Esophagus squamous epithelium (tissue), 4 donors: Measurements from ENCODE around the gene ALPK3.

Experiments used
- CTCF ChIP-seq, 6 experiments: fragments of 450-650 bp in 4 of 6; fragments of 200-600 bp in 2 of 6; sonication (generic) in 2 of 6; IDR thresholded peaks; one replicate each; pipeline ENCODE4 v1.5.1; 2016 to 2019; ENCODE audit warnings: antibody characterized with exemption in 6 of 6, mild to moderate bottlenecking in 4 of 6, moderate library complexity in 4 of 6
- POLR2A ChIP-seq, 4 donors: fragments of 450-650 bp; IDR thresholded peaks; one replicate each; pipeline ENCODE4 v1.6.1; 2017; ENCODE audit warnings: antibody characterized with exemption in 4 of 4, mild to moderate bottlenecking in 4 of 4, moderate library complexity in 3 of 4

- TF ChIP-seq CTCF (IDR thresholded peaks at IDR 0.05) = no peak
- TF ChIP-seq POLR2A (IDR thresholded peaks at IDR 0.05) = no peak
These were observed 69.2 kb downstream of the ALPK3 start for GRCh38 chr15:84886211-84886983.
